T-helper 2 cell (primary cell): ENCODE measurements around the gene SORL1.

ENCODE experiments used
- DNase-seq, 5 experiments: peaks; one replicate each; pipeline versions ENCODE4 v3.0.0 to v3.0.0-alpha.2; 2012 to 2022

SORL1 gene

GRCh38 chr11:121591405-121592033 is 139.4 kb downstream of the SORL1 start:
- peak in 4 of 5 experiments; percentile 45 to 75 (median 50) for DNase-seq

GRCh38 chr11:121592708-121593107 is 140.6 kb downstream of the SORL1 start:
- DNase-seq, result no peak

- no peak for DNase-seq
These were observed 143.6 kb downstream of the SORL1 start for GRCh38 chr11:121595717-121596161.

- no peak for DNase-seq
These were observed 144.4 kb downstream of the SORL1 start for GRCh38 chr11:121596195-121597155.

DNA sequence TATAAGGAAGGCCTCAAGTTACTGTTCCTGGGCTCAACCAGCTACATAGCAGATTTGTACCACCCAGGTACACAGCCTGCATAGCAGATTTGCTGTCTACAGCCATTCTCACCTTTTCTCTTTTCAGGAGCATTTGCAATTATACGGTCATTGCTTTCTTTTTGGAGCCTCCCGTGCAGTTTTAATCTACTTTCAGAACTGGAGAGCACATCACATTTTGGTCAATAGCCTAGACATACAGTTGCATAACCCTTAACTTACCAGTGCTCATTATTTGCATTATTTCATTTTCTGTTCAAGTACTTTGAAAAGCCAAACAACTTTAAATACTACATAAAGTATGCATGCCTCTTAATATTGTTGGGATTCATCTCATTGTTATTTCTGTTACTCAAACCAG is 151.2 kb downstream of the SORL1 start:
- no peak for DNase-seq

DNA sequence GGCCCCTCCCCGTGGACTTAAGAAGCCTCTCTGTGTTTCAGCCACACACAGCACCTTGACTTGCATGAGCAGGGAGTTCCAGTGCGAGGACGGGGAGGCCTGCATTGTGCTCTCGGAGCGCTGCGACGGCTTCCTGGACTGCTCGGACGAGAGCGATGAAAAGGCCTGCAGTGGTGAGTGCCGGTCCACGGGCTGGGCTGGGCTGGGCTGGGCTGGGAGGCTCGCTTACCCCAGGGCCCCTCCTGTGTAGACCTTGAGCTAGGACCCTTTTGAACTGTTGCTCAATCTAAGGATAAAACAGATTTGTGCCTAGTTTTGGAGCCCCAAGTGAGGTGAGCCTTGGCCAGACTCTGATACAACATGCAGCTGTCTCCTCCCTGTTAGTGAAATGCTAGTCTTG is 152.0 kb downstream of the SORL1 start:
- DNase-seq, result no peak

DNA sequence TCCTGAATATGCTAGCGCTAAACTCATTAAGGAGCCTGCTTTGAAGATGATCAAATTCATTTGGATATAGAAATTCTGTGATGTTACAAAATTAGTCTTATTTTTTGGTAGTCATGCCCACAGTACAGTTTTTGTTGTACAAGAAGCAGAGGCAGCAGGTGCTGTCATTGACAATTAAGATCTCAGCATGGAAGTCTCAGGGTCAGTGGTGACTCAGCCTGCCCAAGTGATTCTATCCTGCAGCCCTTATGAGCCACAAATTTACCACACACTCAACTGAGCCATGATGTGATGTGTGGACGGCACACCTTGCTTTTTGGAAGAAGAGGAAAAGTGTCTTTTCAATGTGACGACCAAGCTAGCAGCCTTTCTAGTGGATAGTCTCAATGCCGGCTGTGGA is 154.2 kb downstream of the SORL1 start:
- DNase-seq, result no peak

DNA sequence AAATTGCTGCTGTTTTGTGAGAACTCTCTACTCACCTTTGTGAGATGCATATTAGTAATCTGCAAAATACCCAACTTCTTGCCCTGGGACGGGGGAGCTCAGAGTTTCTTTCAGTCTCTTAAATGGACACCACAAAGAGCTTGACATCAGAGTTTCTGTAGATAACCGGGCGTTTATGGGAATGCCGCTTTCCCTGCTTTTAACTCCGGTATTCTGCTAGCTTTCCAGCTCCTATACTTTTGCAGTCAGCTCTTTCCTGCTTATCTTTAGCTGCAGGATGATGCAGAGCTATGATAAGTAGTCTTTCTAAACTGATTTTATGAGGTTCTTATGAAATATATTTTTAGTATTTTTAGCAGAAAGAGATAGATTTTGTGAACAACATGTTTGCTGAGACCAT is 155.2 kb downstream of the SORL1 start:
- DNase-seq, result no peak

GRCh38 chr11:121608545-121609098 is 156.5 kb downstream of the SORL1 start:
- no peak for DNase-seq

- DNase-seq, result no peak
These were observed 158.6 kb downstream of the SORL1 start for GRCh38 chr11:121610706-121611105.

DNA sequence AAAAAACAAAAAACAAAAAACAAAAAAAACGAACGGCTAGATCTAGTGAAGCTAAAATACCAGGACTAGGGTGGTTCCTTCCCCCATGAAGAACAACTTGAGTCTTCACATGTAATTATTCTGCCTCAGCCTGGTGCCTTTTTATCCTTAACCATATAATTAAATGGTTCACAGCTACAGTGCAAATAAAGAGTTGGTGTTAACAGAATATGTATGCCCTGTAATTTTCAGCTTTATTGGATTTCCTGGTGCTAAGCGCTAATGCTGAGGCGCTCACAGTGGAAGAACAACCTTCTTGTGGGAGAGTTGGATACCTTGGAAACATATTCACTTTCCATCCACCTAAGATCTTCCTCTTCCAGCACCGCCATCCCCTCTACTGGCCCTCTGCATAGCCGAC is 159.1 kb downstream of the SORL1 start:
- no peak for DNase-seq

DNA sequence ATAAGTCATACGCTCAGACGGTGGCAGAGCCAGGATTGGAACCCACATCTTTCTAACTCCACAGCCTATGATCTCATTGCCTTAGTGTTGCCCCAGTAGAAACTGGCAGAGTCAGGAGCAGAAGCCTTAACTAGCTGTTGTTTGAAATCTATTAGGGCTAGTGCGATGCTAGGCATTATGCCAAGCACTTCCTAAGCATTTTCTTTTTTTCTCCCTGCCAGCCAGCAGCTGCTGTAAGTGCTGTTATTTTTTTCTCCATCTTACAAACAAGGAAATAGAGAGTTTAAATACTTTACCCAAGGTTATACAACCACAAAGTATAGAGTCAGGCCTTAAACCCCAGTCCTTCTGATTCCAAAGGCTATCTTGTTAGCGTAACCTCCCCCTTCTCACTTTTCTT is 161.6 kb downstream of the SORL1 start:
- DNase-seq, result no peak

DNA sequence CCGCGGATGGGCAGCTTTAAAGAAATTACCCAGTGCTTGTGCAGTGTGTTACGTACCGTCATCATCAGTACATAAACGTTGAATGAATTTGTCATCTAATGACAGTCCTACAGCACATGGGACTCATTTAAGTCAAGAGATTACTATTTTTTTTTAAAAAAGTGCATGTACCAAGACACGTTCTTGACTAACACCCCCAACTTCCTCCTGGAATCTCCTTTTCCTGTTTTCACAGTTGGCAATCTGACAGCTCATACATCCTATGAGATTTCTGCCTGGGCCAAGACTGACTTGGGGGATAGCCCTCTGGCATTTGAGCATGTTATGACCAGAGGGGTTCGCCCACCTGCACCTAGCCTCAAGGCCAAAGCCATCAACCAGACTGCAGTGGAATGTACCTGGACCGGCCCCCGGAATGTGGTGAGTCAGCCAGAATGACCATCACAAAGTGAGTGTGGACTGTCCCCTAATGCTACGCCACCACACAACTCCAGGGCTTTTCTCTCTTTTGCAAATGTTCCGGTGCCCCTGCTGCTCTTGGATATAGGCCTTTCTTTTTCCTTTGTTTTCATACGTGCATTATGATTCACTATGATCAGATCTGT is 162.6 kb downstream of the SORL1 start:
- no peak for DNase-seq

- DNase-seq, result no peak
These were observed 163.4 kb downstream of the SORL1 start for GRCh38 chr11:121615501-121615900.

DNA sequence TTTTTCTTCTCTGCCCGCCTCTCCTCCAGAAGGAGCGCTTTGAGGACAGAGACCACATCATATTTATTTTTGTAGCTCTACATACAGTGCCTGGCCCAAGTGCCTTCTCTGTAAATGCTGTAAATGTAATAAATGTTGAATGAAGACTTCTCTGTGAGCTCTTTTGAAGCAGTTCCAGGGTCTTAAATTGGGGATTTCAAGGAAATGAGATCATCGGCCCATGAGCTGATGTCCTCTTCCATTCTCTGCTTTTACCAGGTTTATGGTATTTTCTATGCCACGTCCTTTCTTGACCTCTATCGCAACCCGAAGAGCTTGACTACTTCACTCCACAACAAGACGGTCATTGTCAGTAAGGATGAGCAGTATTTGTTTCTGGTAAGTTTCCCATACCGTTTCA is 166.4 kb downstream of the SORL1 start:
- no peak for DNase-seq

DNA sequence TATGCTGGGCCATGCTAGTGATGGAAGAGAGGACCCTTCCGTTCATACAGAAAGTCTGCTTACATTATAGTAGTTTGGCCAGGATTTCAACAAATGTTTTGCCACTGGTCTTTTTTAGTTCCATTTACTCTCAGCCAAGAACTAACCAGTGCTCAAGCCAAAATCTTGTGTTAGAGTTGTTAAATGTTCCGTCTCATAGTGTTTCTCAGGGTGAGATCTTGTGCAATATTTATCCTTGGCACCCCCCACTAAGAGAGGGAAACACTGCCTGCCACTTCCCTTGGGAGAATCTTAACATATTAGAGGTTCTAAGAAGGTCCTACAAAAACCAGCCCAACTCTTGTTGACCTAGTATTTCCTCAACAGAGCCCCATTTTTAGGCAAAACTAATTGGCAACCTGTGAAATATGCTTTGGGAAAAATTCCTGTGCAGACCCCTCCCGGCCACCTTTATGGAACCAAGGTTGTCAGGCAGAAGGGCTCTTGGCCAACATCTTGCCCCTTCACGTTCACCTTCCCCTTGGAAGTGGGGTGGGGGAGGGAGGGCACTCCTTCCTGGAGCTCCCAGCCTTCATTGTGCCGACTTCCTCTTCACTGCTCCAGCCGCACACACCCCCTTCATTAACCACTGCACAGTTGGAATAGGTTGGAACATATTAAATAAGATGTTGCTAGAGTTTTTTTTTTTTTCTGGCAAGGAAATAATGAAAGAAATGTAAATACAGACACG is 173.8 kb downstream of the SORL1 start:
- DNase-seq, result no peak

GRCh38 chr11:121626507-121626875 is 174.4 kb downstream of the SORL1 start:
- no peak for DNase-seq

- DNase-seq, result no peak
These were observed 174.9 kb downstream of the SORL1 start for GRCh38 chr11:121626980-121627379.

GRCh38 chr11:121630041-121630440 is 177.9 kb downstream of the SORL1 start:
- no peak for DNase-seq

- no peak for DNase-seq
These were observed 179.3 kb downstream of the SORL1 start for GRCh38 chr11:121631456-121631855.

GRCh38 chr11:121634273-121634672 is 182.2 kb downstream of the SORL1 start:
- DNase-seq, result no peak

- no peak for DNase-seq
These were observed 182.8 kb downstream of the SORL1 start for GRCh38 chr11:121634889-121635288.
